HG02678 (cell line): ENCODE results near the gene NCAPD2.
A peak's percentile ranks its signal among the peaks of the same experiment; 100 is the strongest.
"Not testable (repeated sequence)": the region's sequence is repeated elsewhere in the genome, so short reads cannot be mapped to it uniquely, and the experiment has no call there.

ENCODE experiments used
- ATAC-seq: cut with Tn5 transposase; IDR thresholded peaks from one replicate; pipeline ENCODE4 v1.9.1; 2021; ENCODE audit warnings: mild to moderate bottlenecking, moderate library complexity; ENCODE audit not compliant: unreplicated experiment

The NCAPD2 gene

DNA sequence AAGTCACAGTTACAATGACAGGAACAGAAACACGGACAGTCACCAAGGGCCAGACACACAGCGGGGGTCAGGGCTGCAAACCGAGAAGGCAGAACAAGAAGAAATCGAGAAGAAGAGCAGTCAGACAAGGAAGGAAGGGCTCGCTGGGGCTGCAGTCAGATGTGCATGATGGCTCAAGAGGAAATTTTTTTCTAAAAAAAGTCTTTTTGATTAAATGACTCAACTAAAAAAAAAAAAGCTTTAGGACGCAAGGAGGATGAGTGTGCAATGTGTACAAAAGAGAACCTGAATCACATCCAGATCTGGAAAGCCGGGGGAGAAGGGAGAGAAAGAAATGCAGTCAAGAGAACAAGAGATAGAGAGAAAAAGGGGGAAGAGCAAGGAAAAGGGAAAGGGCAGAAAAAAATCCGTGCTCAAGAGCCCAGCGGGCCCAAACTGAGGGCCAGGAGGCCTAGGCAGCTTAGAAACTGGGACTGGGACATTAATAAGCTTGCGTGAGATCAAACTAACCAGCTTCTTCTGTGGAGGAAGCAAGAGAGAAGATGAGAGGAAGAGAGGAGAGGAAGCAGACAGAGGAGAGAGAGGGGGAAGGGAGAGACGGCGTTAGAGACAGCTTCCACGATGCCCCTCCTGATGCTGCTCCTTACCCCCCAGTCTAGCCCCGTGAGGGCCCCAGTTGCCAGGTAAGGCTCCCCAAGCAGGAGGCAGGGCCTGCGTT is 55.2 kb downstream of the NCAPD2 start:
- ATAC-seq: no peak

DNA sequence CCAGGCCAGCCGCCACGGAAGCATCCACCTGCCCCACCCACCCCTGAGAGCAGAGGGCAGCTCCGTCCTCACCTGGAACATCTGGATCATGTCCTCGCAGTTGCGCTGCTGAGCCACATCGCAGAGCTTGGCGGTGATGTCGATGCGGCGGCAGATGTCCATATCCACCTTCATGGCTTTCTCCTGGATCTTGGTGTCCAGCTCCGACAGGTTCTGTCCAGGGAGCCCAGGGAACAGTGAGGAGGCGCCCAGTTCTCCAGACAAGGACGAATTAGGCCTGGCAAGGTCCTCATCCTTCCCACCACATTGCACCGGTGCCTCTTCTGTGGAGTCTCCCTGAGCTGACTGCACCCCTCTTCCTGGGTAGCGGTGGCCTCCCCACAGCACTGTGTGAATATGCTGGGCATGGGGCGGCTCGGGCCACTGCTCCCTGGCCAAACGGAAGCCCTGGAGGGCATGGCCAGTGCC is 55.8 kb downstream of the NCAPD2 start:
- ATAC-seq: no peak

DNA sequence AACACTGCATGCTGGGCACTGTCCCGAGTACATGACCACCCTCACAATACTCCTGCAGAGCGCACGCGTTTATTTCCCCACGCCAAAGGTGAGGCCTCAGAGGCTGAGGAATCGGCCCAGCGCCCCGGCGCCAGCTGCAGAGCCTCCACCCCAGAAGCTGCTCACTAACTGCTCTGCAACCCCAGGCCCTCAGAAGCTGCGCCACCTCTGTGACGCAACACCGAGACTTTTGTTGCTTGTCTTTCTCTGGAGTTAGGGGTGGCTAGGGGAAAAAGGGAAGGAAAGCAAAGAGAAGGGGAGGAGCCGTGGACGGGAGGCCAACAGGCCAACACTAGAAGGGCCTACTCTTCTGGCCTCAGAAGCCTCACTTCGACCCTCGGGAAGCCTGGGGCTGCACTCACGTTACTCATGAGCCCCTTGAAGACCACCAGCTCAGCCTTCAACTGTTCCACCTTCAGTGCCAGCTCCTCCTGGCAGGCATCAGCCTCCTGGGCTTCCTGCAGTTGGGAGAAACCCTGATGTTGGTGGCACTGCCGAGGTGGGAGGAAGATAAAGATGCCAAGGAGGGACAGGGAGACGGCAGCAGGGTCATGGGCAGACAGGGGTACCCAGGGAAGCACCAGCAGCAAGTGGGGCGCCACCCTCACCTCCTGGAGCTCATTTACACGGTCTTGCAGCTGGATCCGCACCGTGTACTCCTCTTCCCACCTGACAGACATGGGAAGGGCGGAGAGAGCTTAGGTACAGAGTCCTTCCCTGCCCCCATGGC is 56.6 kb downstream of the NCAPD2 start:
- ATAC-seq: no peak

DNA sequence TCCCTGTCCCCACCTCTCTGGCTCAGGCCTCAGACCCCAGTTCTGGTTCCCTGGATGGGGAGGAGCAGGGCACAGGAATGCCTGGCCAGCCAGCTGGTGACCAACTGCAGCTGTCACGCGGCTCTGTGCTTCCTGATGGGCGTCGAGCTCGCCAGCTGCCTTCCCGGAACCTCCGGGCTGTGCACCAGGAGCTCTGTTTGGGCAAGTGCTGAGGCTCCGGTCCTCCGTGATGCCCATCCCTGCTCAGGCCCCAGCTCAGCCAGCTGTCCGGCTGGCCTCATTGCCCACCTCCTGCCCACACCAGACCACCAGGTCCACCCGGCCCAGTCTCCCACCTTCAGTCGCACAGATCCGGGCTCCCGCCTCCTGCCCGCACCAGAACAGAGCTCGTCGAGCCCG is 57.2 kb downstream of the NCAPD2 start:
- ATAC-seq: no peak

DNA sequence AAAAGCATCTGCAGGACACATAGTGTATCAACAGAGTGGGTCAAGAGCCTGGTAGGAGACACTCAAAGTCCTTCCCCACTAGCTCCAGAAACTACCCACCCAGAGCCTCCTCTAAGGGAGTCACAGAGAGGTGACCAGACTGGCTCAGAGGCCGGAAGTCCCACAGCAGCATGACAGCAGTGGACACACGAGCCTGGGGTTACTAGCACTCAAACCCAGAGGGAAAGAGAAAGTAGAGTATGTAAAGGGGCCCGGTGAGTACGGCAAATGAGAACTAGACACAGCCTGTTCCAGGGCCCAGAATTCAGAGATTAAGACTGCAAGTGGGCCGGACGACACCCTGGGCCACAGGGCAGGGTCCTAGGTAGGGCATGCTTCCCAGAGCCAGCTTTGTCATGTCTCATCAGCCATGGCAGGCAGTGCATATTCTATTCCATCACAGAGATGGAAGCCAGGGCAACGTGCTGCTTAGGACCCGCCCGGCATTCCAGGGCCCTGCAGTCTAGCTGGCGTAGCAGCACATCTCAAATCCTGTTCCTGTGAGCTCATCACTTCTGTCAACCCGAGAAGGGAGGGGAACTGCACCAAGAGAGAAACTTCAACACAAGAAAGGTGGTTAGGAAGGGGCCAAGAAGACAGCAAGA is 57.7 kb downstream of the NCAPD2 start:
- no peak for ATAC-seq

DNA sequence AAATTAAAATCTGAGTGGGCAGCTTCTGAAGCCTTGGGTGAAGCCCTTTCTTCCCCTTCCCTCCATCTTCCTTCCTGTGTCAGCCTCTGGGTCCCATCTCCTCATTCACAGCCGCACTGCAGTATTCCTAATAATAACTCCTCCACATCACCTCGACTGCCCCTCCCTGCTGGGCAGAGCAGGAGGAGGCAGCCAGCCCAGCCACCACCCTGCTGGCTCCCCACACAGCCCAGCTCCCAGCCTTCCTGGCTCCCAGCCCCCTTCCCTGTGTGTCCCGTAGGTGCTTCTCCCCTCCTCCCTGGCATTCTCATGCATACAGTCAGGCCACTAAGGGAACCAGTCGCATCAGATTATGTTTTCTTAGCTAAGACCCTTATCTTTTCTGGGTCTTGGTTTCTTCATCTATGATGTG is 58.2 kb downstream of the NCAPD2 start:
- no peak for ATAC-seq

DNA sequence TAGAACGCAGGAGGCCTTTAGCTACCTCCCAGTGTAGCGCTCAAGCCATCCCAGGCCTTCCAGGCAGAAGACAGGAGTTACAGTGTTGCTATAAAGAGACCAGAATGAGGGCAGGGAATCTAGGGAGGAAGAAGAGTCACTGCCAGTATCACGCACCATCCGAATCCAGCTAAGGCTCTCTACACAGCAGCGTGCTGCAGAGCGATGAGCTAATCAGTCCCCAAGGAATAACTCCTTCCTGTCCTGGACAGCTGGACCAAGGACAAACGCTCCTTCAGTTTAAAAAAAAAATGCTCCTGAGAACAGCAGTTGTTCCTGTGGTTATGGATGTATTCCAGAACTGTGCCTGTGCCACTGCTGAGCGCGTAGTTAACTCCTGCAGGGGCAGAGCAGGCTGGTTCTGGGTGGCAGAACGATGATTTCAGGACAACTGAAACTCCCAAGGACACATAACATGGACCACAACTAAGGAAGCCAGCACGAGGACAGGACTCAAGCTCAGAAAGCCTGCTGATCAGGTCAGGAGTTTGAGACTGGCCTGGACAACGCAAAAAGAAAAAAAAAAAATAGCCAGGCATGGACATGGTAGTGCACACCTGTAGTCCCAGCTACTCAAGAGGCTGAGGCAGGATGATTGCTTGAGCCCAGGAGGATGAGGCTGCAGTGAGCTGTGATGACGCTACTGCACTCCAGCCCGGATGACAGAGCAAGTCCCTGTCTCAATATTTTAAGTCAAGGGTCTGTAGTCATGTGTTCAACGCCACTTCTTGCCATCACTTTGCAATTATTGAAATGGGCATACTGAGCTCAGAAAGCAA is 59.4 kb downstream of the NCAPD2 start:
- no peak for ATAC-seq

DNA sequence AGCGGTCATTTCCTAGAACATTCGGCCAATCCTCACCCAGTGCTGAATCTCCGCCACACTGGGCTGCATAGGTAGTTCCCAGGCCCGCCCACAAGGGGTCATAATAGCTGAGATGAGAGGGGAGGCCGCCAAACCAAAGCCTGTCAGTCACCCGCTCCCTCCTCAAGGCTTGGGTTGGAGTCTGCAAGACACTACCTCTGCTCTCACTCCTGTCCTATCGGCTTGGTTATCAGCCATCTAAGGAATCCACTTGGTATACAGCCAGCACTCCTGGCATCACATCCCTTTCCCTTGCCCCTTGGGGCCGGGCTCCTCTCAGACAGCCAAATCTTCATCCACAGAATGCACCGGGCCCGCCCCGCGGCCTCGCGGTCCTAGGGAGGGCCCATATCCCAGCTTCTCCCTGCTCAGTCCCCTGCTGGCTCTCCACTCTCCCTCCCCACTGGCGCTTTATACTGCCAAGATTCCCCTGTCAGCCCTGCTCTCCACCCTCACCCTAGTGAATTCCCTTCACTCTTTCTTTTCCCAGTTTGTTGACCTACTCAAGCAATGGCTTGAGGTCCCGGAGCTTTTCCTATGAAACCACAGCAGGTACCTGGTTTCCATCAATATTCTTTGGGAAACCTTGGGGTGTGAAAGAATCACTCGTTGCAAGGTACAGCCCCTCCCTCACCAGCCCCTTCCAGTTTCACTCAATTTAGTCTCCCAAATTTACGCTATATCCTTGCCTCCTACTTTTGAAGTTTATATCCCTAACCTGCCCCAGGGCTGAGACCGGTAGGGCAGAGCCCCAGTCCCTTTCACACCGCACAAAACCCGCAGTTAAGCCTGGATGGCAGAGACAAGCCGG is 60.5 kb downstream of the NCAPD2 start:
- ATAC-seq: peak; percentile 41

DNA sequence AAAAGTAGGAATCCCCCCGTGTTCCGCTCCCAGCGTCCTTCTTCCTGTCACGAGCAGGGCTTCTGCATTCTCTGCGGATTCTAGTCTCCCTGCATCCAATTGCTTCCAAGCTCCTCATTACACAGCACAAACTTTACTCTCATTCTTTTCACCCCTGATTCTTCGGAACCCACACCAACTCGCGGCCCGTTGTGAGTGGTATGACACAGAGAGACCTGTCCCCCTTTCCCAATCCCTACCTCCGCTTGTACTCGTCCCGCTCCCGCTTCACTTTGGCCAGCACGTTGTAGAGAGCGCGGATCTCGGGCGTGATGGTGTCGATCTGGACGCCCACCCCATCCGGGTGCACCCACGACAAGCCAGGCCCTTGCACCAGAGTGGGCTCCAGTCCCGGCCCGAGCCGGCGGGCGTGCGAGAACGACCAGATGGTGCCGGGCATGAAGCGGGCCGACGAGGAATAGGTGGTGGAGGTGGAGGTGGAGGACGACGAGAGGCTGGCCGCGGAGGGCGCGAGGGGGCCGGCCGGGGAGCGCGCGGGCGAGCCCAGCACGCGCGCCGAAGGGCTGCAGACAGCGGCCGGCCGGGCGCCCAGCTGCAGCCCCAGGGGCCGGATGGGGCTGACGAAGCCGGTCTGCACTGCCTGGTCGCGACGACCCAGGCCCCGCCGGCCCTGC is 61.3 kb downstream of the NCAPD2 start:
- ATAC-seq: no peak

DNA sequence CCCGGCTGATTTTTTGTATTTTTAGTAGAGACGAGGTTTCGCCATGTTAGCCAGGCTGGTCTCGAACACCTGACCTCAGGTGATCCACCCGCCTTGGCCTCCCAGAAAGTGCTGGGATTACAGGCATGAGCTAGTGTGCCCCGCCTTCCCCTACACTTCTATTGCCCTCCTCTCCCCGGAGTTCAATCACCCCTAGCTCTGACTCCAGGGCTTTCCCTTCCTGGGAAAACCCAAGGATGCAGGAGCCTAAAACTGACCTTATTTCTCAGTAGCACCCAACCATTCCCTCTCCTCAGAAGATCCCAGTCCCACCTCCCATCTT is 62.6 kb downstream of the NCAPD2 start:
- ATAC-seq: not testable (repeated sequence)

DNA sequence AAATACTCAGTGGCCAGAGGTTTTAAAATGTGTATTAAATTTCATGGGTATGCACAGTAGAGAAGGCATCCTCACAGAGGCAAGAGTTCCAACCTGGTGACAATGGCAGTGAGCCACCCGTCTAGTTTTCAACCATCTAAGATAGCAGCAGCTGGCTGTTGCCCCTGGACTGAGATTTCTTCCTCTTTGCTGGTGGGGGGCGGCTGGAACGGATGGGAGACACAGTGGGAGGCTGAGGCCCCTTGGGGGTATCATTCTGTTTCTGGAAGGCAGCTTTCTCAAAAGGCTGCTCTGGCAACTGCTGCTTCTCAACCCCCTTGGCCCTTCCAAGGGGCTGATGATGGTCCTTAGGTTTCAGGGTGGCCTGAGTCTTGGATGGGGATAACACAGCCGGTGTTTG is 63.0 kb downstream of the NCAPD2 start:
- no peak for ATAC-seq

DNA sequence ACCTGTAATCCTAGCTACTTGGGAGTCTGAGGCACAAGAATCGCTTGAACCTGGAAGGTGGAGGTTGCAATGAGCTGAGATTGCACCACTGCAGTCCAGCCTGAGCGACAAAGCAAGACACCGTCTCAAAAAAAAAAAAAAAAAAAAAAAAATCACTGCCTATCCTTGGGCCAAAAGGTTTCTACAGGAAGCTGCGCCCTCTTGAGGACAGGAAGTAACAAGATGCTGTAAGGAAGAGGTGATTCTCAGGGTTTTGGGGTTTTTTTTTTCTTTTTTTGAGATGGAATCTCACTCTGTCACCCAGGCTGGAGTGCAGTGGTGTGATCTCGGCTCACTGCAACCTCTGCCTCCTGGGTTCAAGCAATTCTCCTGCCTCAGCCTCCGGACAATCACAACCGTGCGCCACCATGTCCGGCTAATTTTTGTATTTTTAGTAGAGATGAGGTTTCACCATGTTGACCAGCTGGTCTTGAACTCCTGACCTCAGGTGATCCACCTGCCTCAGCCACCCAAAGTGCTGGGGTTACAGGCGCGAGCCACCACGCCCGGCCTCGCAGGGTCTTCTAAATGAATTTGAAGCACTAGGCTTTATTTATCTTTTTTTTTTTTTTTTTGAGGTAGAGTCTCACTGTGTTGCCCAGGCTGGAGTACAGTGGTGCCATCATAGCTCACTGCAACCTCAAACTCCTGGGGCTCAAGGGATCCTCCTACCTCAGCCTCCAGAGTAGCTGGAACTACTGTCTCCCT is 64.3 kb downstream of the NCAPD2 start:
- not testable (repeated sequence) for ATAC-seq

DNA sequence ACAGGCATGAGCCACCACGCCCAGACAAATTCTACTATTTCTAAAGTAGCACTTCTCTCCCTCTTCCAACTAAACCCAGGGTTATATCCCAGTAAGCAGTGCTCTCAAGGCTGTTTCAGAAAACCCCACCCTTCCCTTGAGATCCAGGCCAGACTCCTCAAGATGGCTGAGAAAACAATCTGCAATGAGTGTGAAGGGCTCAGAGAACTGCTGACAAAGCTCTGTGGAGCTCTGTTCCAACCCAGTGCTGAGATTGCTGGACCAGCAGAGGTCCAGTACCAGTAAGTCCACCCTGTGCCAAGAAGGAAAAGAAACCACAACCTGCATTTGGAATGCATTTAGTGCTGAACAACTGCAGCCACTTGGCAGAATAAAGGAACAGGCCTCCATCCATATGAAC is 65.6 kb downstream of the NCAPD2 start:
- no peak for ATAC-seq

DNA sequence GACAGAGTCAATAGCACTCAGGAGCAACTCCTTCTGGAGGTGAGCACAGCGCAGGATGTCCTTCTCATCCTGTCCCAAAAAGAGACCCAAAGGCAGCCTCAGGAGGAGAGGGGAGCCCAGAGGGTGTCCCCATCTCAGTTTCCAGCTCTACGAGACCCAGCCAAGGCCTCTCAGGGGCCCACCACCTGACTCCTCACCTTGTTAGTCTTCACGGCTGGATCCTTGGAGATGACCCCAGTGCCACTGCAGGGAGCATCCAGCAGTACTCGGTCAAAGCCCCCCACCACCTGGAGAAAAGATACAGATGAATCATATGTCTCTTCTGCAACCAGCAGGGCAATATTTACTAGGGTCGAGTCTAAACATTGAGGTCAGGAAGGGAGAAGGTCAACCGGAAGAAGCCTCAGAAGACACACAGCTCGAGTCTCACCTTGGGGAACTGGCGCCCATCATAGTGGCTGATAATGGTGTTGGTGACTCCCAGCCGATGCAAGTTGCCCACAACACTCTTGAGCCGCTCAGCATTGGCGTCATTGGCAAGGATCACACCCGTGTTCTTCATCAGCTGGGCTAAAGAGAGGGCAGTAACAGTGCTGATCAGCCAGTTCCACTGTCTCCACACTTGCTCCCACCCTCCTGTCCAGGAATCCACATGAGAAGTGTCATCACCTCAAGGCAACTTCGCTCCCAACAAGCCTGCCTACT is 66.8 kb downstream of the NCAPD2 start:
- no peak for ATAC-seq

DNA sequence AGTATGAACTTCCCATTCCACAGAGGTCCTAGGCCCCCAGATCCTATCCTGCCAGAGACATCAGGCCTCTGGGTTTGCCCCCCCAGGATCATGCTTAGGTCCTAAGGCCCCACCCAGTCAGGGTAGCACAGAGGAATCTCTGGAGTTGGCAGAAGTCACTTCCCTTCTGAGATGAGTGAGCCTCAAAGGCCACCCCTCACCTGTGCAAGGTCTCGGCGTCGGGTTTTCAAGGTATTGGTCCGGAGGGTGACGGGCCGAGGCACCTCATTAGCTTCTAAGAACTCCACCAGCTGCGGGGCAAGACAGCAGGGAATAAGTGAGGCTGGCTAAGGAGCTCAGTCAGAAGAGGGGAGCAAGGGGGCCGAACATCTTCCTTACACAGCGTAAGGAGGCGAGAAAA is 69.0 kb downstream of the NCAPD2 start:
- no peak for ATAC-seq

DNA sequence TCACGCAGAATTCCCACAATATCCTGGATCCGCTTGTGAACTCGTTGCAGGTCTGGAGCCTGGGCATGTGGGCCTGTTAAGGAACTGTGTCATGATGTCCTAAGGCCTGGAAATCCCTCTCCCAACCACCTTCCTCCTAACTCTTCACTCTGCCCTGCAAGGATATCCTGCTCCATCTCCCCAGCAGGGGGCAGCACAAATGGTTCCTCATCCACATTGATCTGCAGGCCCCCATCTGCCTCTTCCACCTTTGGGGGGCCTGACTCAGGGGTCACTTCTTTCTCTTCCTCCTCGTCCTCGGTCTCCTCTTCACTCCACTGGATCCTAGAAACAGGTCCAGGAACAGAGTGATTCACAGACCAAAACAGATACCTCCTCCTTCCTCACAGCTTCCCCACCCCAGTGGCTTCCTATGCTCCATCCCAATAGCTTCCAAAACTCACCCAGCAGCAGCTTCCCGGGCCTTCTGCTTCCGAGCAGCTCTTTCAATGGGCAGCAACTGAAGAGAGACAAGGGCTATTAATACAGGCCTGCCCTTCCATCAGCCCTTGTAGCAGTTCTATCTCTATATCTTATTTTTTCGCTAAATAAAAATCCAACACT is 69.6 kb downstream of the NCAPD2 start:
- ATAC-seq: no peak

DNA sequence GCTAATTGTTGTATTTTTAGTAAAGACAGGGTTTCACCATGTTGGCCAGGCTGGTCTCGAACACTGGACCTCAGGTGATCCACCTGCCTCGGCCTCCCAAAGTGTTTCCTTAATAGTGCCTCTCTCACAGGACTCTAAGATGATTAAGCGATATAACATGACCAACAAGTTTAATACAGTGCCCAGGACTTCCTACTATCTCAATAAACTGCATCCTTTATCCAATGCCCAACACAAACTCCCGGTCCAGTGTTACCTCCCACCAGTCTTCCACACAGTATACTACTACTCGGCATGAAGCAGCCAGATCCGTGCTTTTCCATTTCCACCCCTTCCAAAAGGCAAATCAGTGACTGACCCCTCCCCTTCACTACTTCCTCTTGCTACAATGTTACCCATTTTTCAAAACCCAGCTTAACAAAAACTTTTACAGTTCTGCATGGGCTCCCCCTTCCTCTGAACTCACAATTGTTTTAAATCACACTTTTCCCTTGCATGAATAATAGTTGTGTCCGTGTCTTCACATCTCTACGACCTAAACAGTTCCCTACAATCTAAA is 73.3 kb downstream of the NCAPD2 start:
- no peak for ATAC-seq

DNA sequence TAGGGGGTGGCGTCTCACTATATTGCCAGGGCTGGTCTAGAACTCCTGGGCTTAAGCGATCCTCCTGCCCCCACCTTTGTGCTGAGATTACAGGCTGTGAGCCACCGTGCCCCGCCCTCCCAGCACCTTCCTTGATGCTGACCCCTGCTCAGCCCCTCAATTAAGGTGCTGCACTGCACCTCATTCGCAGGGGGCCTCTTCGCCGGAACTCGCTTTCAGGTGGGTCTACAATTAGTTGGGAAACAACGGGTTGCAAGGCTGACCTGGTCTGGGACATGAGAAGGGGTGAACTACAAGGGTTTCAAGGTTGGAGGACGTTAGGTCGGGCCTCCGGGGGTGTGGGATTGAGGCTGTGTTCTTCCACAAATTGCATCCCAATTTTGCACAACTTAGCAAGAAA is 75.4 kb downstream of the NCAPD2 start:
- ATAC-seq: no peak
